Amniotic stem cell (primary cell): ENCODE data around the gene C12orf50.
A peak's percentile ranks its signal among the peaks of the same experiment; 100 is the strongest.
"Not testable (repeated sequence)": the region's sequence is repeated elsewhere in the genome, so short reads cannot be mapped to it uniquely, and the experiment has no call there.

ENCODE experiments used
- DNase-seq: peaks from one replicate; lab custom pipeline; 2025; lab: John Stamatoyannopoulos, UW

C12orf50 gene, protein sequence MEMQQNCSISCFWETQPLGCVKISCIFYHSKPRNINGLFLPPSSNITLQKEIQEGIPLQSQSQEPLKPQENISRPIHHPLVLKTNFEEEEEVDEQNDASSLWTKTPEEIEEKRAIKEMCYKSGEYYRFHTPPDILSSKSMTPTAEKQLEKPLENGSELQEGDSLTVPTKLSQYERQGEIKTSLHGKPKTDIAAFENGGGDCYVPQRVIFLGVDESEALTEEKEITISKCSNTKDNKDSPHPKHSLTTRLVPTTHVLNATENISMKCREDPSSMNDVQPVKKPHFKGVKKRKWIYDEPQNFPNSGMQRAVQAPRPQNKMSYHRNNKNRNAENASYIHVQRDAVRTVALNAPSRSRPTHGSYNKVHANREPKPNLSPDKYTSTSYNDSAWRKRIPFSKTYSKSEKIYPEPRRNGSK

DNA sequence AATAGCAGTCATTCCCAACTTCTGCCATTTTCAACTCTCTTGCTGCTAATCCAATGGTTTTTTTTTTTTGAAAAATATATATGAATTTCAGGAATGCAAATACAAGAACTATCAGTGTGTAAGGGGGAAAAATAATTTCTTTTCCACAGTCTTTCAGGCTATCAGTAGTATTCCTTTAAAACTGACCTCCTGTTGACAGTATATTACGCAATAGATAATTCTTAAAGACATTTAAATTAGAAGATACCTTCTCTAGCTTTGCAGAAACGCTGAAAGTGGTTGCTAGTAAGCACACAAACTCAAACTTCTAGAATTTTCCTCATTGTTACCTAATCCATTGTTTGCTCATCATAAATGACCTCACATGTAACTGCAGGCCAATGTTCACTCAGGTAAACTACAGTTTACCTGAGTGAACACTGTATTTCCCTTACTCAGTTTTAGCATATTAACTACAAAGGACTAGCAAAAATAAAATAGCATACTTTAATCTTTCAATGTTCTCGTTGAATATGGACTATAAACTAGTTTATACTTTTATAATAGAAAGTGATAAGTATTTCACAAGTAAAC lies at the start of gene C12orf50:
Gene C12orf50, minus strand, starts transcription at position 309 of the 573 bp plus-strand sequence. CDS start 2,439 bp downstream, outside the sequence.
- no peak for DNase-seq

DNA sequence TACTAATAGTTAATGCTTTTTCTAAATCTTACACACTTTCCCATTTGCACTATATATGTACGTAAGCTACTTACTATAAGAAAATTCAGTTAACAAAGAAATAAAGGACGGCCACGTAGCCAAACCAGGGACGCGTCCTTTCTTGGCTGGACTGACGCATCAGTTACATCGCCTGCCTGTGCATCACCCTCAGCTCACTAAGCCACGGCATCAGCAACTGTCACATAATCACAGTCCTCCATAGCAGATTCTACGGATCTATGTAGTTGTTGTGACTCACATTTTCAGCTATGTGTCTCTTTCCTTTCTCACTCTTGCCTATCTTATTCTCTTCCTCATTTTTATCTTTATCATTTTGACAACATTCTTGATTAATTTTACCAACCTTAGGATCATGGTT lies 38.1 kb upstream of the C12orf50 start:
- DNase-seq: no peak

DNA sequence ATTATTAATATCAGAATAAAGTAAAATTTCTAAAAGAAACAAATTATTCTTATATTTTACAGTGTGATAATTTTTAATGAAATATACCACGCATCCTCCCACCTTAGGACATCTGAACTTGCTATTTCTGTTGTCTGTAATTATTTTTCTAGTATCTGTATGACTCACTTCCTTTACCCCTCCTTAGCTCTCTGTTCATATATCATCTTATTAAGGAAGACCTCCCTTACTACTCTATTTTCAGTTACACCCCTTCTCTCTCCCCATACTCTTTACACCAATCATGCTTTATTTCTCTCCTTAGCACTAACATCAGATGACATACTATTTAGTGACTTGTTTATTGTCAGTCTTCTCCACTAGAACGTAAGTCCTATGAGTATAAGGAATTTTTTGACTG lies 34.2 kb upstream of the C12orf50 start:
- no peak for DNase-seq

DNA sequence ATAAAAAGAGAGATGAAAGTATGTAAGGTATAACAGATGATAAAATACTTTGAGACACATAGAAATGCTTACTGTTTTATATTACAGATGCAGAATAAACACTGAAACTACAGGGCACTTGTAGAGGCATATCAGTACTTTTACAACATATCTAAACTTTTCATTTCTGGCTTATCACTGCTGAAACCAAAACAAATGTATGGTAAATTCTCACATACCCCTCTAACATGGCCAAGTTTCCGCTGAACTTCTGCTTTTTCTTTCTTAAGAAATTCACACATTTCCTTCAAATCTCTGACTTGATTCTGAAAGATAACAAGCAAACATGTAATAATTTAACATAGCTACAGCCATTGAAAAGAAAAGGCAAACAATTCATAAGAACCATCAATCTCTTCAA lies 33.3 kb upstream of the C12orf50 start:
- no peak for DNase-seq

DNA sequence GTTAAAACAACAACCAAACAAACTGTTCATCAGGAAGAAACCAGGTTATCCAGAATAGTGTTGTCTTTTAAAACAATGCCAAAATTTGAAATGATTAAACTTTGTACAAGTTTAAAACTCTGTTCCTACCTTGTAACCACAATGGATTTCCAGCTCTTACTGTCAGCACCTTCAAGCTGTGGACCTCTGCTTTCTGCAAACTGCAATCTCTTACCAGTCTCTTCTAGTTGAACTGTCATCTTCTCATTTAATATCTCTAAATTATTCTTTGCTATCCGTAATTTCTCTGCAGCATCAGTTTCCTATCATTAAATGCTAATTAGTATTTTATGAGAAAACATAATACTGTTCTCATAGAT lies 29.5 kb upstream of the C12orf50 start:
- DNase-seq: no peak

DNA sequence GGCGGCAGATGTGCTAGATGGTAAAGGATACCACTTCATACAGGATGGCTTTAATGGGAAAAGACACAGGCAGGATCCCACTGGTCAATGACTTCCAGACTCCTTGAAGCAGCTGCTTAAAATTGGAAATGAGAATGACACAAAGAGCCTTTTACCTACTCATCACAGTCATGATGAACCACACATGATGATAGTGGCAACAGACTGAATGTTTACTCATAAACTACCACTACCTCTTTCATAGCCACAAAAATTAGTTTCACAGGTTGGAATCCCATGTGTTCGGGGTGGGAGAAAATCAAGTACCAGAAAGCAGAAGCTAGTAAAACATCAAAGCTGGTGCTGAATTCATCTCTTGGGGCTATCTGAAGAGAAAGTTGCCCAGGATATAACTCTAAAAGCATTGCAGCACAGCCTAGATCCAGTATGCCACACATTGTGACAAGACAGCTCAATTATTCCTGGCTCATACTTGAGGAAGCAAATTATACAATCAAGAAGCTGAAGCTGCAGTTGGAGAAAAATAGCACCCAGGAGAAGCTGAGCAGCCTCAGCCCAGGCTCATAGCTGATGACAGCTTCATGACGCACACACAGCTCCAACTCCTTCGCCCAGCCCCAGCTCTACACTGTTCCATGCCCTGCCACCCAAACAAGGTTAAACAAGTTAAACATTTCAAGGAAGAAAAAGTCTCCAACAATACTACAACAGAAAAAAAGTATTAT lies 29.0 kb upstream of the C12orf50 start:
- DNase-seq: no peak

DNA sequence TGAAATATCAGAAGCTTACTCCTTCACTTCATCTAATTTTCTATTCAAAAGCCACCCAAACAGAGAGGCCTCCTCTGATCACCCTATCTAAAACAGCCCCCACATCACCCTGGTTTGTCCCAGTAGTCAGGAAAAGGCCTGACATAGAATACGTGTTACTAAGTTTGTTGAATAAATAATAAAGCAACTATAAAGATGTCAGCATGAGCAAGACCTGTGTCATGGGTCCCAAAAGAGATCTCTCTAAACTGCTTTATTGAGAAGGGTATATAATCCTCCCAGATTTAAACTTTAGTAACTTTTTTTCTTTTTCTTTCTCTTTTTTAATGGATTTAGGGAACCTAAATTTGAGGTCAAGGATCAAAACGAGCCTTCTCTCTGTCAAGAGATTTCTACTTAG lies 27.4 kb upstream of the C12orf50 start:
- no peak for DNase-seq

DNA sequence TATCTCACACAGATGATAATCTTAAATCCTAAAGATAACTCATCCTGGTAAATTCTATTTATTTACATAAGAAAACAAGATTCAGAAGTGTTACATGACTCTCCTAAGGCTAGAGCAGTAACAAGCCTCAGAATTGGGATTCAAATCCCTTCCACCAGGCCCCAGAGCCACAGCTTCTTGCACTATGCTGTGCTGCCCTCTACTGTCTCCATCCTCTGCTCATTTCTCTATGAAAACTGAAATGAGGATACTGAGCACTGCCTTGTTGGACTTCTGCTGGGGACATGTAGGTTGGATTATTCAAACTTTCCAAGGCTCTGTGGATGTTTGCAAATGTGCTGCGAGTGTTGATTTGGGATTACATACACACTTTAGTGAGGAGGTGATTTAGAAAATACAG lies 23.5 kb upstream of the C12orf50 start:
- DNase-seq: peak; percentile 2

DNA sequence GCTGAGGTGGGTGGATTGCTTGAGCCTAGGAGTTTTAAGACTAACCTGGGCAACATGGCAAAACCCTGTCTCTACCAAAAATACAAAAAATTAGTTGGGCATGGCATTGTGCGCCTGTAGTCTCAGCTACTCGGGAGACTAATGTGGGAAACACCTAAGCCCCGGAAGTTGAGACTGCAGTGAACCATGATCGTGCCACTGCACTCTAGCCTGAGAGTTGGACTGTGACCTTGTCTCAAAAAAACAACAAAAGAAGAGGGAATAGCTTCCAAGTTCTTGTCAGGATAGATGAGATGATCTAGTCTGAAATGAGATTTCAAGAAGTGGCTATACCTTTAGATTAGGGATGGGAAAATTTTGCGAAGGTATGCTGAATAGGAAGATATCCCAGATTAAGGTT lies 14.8 kb upstream of the C12orf50 start:
- DNase-seq: no peak

DNA sequence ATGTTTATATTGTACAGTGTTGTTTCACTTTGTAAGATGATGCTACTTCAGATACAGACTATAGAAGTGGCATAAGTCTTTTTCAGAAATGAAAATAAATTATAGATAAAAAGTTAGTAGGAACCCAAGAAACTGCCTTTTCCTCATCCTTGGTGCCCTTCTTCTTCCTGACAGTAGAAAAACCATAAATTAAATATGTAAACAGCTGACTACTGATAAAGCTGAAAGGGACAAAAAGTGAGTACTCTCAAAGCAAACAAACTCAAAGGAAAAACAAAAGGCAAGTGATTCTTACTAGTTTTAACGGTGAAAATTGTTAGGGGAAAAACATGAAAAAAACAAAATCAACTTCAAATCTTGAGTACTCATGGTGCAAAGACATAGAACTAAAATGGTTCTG lies 8.6 kb upstream of the C12orf50 start:
- no peak for DNase-seq

DNA sequence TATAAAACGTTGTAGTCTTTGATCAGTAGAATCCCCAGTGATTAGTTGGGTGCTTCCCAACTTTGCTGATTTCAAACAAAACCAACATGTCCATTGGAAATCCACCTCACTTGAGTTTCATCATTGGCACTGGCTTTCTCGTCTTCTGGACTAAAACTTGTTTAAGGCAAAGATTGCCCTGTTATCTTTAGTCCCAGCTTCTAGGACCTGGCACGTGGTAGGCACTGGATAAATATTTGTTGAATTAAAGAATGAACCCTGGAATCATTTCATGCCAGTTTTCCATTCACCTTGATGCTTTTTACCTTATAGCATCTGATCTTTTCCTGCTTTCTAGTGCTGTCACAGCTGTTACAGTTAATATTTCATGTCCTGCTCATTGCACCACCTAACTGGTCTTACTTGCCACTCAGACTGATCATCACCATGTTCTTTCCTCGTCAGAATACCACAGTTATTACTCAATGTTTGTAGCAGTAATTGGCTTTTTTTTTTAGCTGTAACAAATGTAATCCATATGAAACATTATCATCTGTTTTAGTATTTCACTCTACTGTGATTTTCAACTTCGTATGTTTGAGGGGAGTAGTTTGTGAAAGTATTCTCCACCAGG lies 7.3 kb upstream of the C12orf50 start:
- peak; percentile 7 for DNase-seq

DNA sequence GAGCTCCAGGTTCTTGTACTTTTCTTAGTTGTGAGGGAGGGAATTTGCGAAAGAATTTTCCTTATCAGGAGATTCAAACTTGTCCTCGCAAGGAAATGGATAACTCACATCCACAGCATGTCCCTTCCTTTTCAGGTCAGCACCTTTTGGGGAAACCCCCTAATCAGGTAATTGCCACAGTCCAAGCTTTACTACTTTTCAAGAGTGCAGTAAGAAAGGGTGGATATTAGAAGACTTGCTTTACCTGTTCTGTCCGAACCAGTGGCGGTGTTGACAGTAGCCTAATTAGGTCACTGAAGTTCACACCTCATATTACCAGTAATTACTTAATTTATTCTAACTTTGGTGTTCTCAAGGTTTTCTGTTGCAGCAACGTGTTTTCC lies 6.7 kb upstream of the C12orf50 start:
- no peak for DNase-seq

DNA sequence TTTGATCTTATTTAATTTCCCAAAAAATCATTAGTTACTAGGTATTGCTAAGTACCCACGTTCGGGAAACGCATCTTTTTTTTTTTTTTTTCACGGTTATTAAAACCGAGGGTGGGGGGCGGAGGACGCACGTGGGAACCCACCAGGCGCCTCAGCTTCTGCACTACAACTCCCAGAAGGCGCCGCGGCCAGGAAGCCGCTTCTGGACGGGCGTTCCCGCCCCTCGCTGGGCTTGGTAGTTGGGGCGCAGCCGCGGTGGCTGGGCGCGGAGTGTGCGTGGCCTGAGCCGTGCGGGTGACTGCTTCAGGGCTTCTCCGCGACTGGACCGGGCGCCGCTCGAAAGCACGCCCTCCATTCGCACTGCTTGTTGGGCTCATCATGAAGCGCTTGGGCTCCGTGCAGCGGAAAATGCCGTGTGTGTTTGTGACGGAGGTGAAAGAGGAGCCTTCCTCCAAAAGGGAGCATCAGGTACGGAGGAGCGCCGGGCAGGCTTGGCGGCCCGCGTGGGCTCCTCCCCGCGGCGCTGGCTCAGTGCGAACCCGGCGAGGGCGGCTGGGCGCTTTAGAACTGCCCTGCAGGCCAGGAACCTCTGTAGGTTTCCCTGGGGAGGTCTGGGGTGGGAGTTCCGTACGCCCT lies 6.2 kb upstream of the C12orf50 start:
- peak; percentile 71 for DNase-seq

DNA sequence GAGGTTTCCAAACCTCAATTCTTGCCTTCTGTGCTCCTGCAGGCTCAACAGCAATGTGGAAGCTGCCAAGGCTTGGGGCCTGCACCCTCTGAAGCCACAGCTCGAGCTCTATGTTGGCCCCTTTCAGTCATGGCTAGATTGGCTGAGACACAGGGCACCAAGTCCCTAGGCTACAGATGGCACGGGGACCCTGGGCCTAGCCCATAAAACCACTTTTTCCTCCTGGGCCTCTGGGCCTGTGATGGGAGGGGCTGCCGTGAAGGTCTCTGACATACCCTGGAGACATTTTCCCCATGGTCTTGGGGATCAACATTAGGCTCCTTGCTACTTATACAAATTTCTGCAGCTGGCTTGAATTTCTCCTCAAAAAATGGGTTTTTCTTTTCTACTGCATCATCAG lies 2.0 kb upstream of the C12orf50 start:
- not testable (repeated sequence) for DNase-seq

DNA sequence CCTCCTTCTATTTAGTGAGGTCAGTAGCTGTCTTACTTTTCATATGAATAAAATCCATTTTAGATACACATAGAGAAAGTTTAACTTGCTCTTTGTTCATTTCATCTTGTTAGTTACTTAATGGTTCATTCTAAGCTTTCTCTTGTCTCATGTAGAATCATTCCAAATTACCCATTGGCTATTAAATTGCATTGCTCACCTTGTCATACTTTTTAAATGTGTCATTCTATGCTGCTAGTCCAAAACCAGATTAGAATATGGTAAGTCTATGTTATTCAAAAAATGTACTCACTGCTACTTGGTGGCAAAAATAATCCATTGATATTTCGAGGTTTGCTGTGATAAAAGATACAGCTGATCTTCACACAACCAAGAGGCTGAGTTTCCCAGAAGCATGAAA lies 3.0 kb downstream of the C12orf50 start:
- no peak for DNase-seq

DNA sequence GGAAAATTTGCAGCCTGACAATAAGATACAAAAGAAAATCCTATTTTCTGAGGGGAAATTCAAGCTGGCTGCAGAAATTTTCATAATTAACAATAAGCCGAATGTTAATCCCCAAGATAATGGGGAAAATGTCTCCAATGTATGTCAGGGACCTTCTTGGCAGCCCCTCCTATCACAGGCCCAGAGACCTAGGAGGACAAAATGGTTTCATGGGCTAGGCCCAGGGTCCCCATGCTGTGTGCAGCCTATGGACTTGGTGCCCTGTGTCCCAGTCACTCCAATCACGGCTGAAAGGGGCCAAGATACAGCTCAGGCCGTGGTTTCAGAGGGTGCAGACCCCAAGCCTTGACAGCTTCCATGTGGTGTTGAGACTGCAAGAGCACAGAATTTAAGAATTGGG lies 11.2 kb downstream of the C12orf50 start:
- no peak for DNase-seq

DNA sequence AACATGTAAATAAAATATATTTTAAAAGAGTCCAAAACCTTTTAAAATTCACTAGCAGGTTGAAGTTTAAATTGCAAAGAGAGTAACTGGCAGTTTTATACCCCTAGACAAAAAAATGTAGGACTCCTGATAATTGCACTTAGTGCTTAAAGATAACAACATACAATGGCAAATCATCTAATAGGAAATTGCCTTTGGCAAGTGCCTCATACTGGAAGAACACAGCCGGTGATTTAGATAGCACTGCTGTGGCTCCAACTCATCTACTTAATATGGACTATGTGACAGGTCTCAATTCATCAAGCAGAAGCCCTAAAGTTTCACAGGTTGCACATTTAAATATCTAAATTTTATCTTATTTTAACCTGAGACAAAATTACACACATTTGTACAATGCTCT lies 13.4 kb downstream of the C12orf50 start:
- DNase-seq: no peak

DNA sequence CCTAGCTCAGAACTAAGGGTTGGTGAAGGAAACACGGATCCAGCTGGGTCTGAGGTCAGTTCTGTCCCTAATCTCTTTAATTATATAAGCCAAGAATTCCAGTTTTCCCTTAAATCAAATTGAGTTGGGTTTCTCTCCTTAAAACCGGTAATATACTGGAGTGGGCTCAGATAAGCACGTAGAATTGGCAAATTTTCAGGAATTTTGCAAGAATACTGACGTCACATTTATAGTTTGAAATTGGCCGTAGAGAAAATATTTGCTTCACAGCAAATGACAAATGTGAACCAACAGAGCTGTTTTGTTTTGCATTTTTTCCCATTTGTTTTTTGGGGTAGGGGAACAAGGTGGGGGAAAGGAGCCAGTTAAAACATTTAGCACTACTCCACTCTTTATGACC lies 17.4 kb downstream of the C12orf50 start:
- no peak for DNase-seq

DNA sequence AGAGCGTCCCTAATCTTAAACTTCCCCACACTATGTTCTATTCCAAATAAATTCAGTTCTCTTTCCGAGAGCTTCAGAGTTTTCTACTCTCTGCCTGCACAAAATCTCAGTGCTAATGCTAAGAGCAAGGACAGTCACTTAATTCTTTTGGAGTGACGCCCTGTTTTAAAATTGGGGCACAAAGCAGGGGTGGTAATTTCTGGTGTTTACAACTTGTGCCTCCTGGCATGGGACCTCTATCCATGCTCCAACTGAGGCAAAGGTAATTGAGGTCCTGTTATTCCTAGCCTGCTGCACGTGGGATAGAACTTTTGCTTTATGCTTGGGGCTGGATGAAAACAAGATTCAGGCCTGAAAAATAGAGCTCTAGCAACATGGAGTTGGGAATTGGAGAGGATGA lies 22.9 kb downstream of the C12orf50 start:
- no peak for DNase-seq

DNA sequence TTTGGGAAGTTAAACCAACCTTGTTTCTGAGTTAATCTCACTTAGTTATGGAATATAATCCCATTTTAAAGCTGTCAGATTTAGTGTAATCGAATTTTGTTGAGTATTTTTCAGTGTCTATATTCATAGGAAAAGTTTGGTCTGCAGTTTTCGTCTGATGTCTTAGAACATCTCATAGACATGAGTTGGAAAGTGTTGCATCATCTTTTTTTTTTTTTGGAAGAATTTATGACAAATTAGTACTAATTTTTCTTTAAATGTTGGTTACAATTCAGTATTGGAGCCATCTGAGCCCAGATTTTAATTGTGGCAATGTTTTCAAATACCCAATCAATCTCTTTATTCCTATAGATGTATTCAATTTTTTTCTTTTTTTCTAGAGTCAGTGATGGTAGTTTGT lies 27.9 kb downstream of the C12orf50 start:
- no peak for DNase-seq

DNA sequence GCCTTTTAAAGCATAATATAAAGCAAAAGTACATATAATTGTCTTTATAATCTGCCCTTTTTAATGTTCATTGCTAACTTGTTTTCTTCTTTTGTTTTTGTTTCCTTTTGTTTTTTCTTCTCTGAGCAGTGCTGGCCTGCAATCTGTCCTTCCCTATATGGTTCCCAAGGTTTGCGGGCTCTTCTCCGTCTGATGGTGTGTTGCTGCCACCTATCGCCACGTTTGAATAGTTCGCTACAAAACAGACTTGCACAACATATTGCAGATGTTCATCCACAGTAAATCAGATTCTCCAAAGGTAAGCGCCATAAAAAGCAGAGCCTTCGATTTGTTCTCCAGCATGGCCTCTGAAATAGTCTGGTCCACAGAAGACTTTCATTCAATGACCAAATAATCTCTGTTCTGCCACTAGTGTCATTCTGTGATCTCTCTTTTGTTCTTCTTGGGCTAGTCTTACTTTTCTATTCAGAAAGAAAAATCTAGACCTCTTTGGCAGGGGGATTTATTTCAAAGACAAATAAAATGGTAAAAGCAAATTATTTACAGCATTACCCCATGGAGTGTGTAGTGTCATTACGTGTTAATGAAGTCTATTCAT lies 33.5 kb downstream of the C12orf50 start:
- peak; percentile 66 for DNase-seq

DNA sequence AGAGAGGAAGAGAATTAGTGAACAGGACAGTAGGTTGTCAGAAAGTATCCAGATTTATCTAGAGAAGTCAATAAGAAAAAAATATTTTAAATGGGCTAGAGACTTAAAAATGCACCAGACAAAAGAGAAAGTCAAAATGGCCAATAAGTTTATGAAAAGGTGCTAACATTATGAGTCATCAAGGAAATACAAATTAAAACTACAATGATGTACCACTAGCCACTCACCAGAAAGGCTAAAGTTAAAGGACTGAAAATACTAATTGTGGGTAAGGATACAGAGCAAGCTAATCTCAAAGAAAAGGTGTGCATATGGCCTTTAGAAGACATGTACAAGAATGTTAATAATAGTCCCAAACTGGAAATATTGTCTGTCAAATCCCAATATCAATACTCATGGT lies 37.7 kb downstream of the C12orf50 start:
- DNase-seq: no peak
